Fibroblast of lung (primary cell): ENCODE results near the gene GAB1.

Experiments
- CTCF ChIP-seq, 2 donors: IDR thresholded peaks in 1 of 2; conservative IDR thresholded peaks in 1 of 2; 1 replicate in 1 of 2; 2 replicates in 1 of 2; pipeline ENCODE4 v1.5.1; 2011 to 2012; ENCODE audit warnings: low read length in 2 of 2, control low read depth in 1 of 2, inconsistent platforms in 1 of 2, low read depth in 1 of 2, mild to moderate bottlenecking in 1 of 2
- EZH2 ChIP-seq: IDR thresholded peaks from 2 replicates; pipeline ENCODE4 v1.5.1; 2012; ENCODE audit warnings: low read length, control low read depth, mild to moderate bottlenecking; ENCODE audit errors: missing control alignments

- TF ChIP-seq CTCF (conservative IDR thresholded peaks at IDR 0.05 in 1 of 2, IDR thresholded peaks at IDR 0.05 in 1 of 2; ENCODE audit: low read depth in 1 of 2, low read length in 2 of 2) (no peak), EZH2 (no peak)
Observed at GRCh38 chr4:143287572-143287923, 49.1 kb upstream of the GAB1 start.
